Activated T-cell treated with anti-CD3 and anti-CD28 coated beads for 4 hours (primary cell): ENCODE data around the gene ALG6.

ENCODE experiments used
- DNase-seq: peaks from one replicate; pipeline ENCODE4 v3.0.0-alpha.2; 2020

The ALG6 gene

DNA sequence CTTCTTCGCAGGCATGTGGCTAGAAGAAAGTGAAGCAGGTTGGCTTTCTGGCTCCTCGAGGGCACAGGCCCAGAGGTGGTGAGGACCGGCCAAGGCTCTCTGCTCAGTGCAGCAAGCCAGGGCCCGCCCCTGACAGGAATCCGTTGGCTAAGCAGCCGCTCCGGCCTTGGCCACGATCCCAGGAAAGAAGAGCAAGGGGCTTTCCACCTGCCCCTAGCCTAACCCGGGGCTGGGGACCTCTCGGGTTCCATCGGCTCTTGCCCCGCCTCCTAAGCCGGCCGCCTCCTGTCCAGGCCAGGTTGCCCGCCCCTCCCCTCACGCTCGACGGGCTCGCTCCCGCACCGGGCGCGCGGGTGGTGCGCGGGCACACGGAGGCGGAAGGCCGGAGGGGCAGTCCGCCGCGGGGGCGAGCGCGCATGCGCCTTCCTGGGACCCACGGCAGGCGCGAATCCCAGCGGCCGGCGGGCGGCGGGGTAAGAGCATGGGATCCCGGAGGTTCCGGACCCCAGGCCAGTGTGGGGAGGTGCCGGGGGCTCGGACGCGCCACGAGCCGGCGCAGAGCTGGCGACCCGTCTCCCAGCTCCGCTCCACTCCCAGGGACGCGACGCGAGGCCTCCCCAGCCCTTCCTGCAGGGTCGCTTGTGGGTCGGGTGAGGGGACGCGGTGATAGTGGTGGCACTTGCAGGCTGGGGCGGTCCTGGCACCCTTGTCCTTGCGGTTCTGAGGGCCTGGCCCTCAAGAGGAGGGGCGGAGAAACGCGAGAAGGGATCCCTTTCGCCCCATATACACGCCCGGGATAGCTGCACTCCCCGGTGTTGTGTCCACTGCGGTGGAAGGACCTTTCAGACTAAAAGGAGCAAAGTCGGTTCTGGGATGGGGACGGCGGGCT, at the start of gene ALG6:
Gene ALG6 (plus strand): TSS at position 413 of the 889 bp plus-strand sequence. CDS start 3,351 bp downstream, outside the sequence.
- DNase-seq, result peak; percentile 88

DNA sequence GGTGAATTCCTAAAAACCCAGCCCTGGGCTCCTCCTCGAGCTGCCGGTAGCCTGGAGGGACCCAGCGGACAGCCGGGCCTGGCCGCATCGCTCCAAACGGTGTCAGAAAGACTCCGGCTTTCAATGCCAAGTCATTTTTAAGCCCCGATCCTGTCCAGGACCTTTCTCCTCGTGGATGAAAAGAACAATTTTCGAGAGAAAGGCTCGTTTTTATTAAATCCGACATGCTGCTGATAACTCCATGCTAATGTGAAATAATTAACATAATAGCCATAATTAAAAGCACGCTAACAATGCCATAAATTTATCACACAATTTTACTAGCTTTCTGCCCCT, 49.6 kb upstream of the ALG6 start:
- no peak for DNase-seq

DNA sequence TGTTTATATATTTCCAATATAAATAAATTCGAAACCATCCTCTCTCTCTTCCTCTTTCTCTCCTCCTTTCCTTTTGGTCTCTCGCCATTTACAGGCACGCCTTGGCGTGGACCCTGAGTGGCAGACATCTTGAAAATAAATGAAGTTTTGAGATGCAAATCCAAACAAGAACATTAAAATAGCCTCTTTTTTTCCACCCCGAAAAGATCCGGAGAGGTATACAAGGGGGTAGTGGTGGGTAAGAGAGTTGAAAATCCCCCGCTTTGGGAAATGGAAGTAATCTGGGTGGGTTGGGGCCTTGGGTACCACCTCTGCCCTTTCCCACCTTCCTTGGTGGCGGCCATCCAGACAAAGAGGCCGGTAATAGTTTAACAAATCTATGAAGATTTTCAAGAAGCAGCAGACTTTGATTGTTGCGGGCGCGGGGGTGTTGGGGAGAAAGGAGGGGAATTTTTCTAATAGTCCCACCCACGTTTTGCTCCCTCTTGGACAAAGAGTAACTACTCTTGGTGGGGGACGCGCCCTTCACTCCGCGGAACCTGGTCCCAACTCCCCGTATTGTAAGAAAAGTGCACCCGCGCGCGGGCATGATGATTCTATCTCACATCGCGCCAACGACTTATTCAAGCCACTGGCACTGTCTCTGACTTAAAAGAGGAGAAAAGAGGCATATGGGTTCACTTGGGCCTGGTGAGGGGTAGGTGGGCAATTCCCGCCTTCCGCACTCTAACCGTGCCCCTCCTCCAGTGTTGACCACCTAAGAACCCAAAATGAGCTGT, 49.0 kb upstream of the ALG6 start:
- no peak for DNase-seq

DNA sequence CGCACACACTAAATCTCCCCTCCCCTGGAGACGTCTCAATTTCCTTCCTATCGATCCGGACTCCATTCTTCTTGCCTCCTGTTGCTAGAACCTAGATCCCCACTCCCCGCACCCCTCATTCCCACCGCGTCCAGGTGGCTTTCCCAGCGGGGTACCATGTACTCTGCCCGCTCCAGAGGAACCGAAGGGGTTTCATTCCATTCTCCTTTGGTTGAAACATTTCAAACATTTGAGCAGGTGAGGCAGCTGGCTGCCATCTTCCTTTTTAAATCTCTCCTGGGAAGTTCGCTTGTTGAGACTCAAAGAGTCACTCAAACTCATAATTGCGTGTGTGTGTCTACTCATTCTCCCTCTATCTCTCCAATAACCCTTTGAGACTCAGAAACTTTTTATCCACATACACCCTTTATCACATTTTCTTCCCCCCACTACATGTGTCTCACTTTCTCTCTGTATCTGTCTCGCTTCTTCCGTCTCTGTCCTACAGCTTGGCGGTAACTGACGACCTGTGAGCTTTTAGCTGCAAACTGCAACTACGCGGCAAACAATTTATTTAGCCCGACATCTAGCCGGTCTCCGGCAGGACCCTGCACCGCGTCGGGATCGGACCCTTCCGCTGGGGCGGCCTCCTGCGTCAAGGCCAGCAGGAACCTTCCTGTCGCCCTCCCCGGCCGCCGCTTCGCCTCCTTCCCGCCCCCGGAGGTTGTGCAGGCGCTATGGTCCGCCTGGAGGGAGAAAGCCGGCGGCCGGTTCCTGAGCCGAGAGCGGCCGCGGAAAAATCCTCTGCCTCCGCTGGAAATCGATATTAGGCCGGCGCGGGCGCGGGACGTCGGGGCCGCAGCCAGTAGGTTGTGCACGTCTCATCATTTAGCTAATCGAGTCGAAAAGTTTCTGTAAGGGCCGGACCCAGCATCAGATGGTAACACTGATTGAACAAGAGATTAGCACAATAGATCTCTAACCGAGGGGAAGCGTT, 48.1 kb upstream of the ALG6 start:
- DNase-seq, result no peak

DNA sequence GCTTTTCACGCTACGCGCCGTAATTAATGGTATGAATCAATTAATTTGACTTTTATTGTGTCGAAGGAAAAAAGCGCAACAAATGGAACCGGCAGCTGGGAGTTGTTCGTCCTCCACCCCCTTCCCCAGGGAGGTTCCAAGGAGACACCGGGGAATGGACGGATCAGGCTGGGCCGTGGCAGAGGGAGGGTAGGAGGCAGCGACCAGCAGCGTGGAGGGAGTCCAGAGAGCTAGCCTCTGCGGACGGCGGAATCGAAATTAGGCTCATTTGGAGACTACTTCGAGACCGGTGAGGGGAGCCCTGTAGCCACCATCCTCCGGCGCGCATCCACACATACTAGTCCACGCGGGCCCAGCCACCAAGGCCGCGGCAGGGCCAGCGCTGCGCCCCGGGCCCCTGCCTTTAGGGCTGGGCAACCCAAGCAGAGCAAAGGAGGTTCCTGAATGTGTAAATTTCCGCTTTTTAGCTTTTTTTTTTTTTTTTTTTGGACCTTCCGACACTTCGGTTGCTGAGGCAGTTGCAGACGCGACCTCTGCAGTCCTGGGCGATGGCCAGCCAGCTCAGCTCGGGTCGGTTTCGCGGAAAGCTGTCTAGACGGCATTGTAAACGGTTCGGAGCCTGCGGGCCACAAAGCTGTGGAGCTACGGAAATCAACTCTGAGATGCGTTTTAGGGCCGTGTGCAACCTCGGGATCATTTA, 47.3 kb upstream of the ALG6 start:
- DNase-seq, result no peak

DNA sequence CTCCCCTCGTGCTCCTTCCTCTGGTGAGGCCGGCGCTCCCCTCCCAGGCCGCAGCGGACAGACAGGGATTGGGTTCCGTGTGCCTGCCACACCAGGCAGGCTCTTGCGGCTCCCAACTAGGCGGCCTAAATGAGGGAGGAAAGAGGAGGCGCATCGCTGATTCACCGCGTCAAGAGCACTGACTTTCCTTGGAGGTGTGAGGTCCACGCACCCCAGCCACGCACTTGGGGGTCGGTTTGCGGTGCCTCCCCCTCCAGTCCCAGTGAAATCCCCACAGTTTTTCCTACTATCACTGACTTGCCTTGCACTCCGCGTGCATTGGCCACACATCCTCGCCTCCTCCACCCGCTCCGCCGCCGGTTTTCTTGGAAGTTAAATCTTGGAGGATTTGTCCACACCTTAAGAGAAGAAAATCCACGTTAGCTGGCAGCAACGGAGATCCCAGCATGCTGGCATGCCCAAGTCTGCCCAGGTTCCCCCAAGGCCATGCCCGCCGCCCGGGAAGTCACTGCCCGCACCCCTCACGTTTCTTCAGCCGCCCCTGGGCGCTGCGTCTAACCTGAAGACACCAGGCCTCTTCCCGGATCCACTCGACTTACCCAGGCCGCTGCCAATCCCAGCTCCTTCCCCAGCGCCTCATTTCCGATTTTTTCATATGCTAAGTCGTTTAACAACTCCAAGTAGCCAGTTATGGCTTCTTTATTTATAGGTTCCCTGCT, 46.2 kb upstream of the ALG6 start:
- DNase-seq, result no peak

DNA sequence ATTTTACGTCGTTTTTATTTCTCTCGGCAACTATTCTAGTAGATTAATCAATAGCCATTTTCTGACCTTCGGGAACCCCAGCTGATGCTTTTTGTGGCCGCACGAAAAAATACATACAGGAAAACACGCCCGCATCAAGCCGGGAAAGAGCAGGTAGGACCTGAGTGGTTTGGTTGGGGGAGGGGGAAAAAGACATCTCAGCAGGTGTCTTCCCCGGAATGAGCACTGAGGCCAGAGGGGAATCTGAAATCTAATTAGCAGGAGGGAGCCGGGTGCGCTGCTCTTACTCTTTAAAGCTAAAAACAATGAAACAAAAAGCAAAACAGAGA, 45.7 kb upstream of the ALG6 start:
- DNase-seq, result no peak

DNA sequence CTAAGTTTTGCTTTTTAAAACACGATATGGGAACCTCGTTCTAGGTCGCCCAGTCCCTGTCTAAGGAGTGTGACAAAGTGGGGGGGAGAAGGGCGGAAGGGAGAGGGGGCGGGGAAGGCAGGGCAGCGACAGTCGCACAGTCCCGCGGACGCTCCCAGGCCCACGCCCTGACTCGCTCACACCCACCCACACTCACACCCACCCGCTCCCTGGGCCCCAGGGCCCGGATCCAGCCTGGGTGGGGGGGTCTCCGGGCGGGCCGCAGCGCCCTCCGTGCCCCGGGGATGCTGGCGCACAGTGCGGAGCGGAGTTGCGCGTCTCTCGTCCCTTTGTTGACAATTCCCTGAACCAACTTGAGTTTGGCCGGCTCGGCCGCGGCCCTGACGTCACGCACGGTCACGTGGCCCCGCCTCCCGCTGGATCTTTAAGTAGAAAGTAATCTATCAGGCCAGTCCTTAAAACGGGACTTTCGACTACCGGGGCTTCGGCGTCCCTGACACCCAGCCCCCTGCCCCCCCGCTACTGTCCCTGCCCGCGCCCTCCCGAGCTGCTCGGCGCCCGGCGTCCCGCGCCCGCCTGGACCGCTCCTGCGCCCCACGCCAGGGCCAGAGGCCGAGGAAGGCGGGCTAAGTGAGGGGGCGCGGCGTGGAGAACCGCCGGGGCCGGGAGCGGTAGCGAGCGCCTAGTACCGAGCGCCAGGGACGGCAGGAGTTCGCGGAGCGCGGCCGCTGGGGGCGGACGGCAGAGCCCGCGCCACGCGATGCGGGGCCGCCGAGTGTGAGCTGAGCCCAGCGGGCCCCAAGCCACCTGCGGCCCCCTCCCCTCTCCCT, 45.1 kb upstream of the ALG6 start, which contains the start of gene FOXD3:
Gene FOXD3 (plus strand): TSS at position 454 of the 830 bp plus-strand sequence. CDS start 492 bp downstream, outside the sequence.
- no peak for DNase-seq

DNA sequence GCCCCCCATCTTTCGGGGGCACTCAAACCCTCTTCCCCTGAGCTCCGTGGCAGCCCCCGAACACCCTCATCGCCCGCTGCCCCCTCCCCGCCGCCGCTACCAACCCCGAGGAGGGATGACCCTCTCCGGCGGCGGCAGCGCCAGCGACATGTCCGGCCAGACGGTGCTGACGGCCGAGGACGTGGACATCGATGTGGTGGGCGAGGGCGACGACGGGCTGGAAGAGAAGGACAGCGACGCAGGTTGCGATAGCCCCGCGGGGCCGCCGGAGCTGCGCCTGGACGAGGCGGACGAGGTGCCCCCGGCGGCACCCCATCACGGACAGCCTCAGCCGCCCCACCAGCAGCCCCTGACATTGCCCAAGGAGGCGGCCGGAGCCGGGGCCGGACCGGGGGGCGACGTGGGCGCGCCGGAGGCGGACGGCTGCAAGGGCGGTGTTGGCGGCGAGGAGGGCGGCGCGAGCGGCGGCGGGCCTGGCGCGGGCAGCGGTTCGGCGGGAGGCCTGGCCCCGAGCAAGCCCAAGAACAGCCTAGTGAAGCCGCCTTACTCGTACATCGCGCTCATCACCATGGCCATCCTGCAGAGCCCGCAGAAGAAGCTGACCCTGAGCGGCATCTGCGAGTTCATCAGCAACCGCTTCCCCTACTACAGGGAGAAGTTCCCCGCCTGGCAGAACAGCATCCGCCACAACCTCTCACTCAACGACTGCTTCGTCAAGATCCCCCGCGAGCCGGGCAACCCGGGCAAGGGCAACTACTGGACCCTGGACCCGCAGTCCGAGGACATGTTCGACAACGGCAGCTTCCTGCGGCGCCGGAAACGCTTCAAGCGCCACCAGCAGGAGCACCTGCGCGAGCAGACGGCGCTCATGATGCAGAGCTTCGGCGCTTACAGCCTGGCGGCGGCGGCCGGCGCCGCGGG, 44.2 kb upstream of the ALG6 start:
- no peak for DNase-seq

DNA sequence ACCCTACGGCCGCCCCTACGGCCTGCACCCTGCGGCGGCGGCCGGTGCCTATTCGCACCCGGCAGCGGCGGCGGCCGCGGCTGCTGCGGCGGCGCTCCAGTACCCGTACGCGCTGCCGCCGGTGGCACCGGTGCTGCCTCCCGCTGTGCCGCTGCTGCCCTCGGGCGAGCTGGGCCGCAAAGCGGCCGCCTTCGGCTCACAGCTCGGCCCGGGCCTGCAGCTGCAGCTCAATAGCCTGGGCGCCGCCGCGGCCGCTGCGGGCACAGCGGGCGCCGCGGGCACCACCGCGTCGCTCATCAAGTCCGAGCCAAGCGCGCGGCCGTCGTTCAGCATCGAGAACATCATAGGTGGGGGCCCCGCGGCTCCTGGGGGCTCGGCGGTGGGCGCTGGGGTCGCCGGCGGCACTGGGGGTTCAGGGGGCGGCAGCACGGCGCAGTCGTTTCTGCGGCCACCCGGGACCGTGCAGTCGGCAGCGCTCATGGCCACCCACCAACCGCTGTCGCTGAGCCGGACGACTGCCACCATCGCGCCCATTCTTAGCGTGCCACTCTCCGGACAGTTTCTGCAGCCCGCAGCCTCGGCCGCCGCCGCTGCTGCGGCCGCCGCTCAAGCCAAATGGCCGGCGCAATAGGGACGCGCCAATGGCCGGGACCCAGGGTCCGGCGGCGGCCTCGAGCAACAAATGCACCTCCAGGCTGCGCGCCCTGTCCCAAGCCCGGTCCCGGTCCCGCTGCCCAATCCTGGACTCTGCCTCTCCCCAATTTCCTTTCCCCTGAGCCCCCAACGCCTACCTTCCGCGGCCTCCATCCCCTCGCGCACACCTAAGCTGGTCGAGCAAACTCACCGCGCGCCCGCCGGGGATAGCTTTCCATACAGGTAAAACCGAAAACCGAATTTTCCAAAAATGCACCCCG, 43.3 kb upstream of the ALG6 start:
- no peak for DNase-seq

DNA sequence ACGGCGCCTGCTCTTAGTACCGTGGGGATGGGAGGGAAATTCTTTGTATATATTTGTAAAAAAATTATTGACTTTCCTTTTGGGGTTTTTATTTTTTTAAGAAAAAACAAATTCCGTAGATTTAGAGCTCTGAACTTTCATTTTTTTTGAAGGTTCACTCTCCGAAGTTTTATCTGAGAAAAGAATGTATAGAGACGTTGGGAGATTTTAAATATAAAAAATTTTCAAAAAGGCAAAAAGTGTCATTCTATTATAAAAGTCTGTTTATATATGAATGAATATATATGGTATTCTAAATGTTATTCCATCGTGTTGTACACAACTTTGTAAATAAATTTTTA, 42.7 kb upstream of the ALG6 start:
- no peak for DNase-seq

DNA sequence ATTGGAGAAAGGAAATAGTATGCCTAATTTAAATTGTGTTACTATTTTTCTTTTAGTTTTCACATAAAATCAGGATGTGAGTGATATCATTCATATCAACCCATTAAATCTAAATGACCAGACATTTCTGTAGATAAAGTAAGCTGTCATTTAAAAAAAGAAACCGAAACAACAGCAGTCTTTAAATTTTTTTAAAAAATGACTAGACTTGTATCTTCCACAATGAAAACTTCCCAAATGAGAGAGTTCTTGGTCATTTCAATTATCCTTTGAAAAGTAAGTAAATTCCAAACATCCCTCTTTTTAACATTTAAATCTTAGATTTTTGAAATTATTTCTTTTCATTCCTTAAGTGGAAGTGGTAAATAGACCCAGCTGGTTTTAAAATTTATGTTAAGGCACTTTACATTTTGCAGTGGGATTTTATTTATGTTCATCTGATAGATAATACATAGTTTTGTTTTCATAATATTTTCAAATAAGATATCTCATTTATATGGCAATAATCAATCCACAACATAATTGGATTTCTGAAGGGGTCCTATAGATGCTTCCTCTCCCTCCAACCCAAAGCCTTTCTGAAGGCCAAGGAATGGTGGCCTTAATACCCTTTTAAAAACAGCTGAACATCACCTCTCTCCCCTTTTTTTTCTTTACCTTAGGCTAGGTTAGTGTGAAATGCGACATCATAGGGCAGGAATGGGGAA, 42.0 kb upstream of the ALG6 start:
- no peak for DNase-seq

DNA sequence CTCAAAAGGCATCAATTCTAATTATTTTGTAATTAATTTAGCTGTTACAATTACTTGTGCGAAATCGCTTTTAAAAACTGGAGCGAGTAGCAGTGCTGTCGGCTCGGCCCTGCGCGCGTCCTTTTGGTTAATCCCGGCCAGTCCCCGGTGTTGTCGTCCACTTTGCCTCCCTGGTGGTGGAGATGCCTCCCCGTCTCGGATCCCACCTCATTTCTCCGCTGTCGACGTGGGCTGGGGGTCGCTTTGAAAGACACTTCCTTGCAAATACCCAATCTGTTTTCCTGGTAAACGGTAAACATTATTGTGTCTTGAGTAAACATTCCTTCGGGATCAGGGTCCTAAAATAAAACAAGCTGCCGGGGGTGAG, 41.3 kb upstream of the ALG6 start:
- DNase-seq, result no peak

DNA sequence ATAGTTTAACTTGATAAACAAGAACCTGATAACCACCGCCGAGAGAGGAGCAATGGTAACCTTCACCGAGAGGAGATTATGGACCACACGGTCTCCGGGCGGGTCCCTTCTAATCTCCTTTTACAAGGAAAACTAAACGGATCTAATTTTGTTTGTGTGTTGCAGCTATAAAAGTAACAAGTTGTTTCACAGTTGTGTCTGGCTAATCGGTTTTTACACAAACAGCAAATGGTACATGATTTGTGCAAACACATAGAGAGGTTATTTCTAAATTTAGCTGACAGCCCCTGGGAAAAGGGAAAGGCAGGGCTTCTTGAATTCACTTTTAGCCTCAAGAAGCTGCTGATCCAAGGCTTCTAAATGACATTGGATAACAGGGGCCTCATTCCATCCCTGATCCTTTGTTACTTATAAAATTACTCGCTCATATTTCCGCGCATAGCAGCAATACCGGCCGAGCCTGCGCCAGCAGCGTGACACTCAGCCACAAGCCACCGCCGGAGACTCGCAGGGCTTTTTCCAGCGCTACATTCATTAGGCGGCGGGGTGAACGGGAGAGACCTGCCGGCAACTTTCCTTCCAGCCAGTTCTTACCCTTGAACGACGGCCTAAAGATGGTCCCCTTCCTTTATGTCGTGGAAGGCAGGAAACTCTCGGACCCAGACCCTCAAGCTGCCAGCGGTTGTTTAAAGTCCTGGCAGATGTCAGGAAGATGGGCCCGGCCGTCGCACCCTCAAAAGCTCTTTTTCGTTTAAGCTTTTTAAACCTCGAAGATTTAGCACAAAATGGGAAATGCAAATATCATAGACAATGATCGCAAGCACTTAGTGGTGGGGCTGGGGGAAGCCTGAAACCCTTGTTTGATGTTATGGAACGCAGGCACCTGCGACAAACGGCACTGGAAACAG, 40.7 kb upstream of the ALG6 start:
- no peak for DNase-seq

DNA sequence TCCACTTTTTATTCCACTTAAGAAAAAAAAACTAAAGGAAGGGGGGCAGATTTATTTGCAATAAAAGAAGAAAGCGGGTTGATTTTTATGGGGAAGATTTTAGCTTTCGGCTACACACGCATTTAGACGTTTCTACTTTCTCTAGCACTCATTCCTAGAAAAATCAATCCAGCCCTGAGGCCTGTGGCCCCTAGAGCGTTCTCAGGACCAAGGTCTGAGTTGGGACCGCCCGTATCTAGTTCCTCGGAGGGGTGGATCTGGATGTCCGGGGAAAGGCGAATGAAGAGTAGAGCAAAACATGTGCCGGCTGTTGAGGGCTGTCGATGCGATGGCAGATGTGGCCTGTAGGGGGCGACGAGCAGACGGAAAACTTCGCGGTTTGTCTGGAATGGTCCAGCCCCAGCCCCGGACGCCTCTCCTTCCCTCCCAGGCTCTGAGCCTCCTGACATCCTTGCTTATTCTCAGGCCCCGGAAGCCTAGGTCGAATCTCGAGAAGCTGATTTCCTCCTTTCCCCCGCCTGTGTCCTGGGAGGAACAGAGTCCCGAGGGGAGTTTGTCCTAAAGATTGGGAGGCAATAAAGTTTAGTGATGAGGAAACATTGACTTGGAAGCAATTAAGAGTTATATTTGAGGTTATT, 39.9 kb upstream of the ALG6 start:
- no peak for DNase-seq

DNA sequence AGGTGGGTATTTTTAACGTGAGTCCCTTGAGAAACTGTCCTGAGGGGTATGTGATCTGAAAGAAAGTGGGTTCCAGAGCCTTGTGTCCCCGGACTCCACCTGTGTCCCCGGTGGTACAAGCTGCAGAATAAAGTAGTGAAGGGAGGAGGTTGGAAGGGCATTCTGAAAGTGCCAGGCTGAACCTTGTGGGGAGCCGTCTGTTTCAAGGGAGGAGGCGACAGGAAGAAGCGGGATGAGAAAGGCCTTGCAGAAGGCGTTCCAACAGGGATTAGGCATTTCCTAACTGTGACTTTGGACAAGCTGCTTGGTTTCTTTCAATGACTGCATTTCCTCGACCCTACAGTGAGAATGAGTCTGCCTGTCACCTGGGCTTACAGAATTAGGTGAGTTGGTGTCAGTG, 39.3 kb upstream of the ALG6 start:
- DNase-seq, result no peak
